NCI-H2029 treated with DMSO at 0.1 percent for 48 hours (cell line): ENCODE measurements around the gene ZNF479.
"Not testable (repeated sequence)": the region's sequence is repeated elsewhere in the genome, so short reads cannot be mapped to it uniquely, and the experiment has no call there.

ENCODE experiments used
- DNase-seq: peaks from one replicate; lab custom pipeline; 2025; lab: John Stamatoyannopoulos, UW

Gene ZNF479

GRCh38 chr7:57132336-57132735, at the start of gene ZNF479:
ZNF479 (minus strand) TSS chr7:57132436; CDS start chr7:57132324, 112 bp downstream.
- DNase-seq: not testable (repeated sequence)

DNA sequence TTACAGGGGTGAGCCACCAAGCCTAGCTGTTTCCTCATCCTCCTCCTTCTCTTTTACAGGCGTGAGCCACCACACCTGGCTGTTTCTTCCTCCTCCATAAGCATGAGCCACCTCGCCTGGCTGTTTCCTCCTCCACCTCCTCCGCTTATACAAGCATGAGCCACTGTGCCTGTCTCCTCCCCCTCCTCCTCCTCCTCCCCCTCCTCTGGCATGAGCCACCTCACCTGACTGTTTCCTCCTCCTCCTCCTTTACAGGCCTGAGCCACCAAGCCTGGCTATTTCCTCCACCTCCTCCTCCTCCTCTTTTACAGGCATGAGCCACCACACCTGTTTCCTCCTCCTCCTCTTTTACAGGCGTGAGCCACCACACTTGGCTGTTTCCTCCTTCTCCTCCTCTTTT, 49.8 kb upstream of the ZNF479 start:
- DNase-seq: no peak

GRCh38 chr7:57181281-57181680, 49.0 kb upstream of the ZNF479 start:
- DNase-seq: no peak

DNA sequence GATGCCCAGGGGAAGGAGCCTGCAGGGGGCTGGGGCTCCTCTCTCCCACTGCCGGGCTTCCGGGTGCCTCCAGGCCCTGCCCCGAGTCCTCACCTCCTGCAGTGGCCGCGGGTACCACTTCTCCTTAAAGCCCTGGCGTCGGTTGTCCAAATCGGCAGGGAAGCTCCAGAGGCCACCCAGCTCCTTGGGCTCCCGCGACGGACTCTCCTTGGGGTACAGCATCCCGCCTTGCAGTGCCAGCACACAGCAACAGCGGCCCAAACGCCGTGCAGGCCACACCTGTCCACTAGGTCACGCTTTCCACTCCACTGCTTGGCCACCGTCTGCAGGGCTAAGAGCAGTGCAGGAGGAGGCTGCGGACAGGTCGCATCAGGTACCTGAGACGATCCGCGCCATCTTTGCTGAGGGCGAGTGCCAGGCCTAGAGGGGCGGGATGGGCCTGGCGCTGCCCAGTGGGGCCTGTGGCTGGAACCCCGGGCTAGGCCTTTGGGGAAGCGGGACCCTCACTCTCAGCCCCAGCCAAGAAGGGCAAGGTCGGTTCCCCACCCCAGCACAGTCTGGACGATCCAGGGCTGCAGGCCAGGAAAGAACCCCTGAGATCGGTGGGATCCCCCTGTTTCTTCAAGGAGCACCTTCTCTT, 47.7 kb upstream of the ZNF479 start:
- no peak for DNase-seq

GRCh38 chr7:57178768-57179139, 46.5 kb upstream of the ZNF479 start:
- DNase-seq: no peak

DNA sequence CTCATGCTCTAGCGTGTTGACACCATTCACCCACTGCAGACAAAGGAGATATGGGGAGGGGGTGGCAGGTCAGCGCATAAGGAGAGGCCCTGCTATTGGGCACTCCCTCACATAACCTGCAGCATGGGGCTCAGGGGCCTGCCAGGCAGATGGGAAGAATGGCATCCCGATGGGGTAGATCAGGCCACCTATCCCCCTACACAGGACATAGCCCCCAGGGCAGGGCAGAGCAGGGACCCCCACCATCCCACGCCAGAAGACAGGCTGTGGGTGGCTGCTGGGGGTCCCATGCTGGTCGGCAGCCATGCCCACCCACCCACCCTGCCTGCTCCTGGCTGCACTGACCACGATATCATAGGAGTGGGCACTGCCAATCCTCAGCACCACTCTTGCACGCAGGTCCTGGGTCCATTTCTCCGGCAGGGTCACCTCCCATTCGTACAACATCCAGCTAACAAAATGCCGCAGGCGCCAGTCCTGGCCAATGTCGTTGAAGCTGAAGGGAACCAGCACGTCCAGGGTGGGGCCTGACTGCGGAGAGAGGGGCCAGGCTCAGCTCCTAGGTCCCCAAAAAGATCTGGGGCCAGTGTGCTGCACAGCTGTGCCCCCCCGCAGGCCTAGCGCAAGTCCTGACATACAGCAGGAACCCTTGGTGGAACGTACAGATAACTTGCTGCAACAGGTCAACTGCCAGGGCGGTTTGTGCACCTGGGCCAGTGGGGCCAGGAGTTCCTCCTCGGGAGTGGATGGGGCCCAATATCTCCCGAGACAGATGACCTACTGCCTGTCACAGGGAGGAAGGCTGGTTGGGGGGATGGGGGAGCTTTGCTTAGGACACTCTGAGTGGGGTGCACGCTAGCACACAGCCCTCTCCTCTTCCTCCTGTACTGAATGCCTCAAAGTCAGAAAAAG, 45.9 kb upstream of the ZNF479 start:
- DNase-seq: no peak

- DNase-seq: no peak
Measured at GRCh38 chr7:57176928-57177635, 44.8 kb upstream of the ZNF479 start.

DNA sequence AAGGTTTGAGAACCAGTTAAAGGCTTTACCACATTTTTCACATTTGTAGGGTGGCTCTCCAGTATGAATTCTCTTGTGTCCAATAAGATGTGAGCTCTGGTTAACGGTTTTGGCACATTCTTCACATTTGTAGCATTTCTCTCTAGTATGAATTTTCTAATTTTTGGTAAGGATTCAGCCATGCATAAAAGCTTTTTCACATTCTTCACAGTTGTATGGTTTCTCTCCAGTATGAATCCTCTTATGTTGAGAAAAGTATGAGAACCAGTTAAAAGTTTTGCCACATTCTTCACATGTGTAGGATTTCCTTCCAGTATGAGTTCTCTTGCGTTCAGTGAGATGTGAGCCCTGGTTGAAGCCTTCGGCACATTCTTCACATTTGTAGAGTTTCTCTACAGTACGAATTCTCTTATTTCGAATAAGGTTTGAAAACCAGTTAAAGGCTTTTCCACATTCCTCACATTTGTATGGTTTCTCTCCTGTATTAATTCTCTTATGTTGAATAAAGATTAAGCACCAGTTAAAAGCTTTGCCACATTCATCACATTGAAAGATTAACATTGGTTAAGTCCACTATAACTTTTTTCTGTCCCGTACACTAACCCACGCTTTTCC, 33.2 kb upstream of the ZNF479 start:
- no peak for DNase-seq

GRCh38 chr7:57120123-57120784, 12.0 kb downstream of the ZNF479 start:
- DNase-seq: not testable (repeated sequence)
